GM21786 (cell line): ENCODE measurements around the gene OR52A1.
"Not testable (repeated sequence)": the region's sequence is repeated elsewhere in the genome, so short reads cannot be mapped to it uniquely, and the experiment has no call there.

Experiments
- ATAC-seq: cut with Tn5 transposase; IDR thresholded peaks from one replicate; pipeline ENCODE4 v1.9.1; 2021; ENCODE audit not compliant: unreplicated experiment

OR52A1 gene

DNA sequence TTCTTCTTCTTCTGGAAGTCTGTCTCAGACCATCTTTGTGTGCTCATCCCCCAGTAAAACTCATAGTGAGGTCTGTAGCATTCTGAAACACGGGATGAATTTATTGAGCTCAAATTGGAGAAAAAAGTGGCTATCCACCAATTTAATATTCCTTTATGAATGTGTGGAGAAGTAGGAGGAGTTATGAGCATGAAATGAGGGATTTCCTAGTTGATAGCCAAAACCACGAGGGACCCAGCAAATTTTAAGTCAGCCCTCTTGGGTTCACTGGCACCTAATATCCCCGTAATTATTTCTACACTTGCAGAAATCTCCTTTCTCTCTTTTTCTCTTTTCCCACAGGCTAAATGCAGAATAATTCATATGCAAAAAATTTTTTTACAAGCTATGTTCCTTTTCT is at the start of gene OR52A1:
OR52A1 (minus strand) TSS at position 101 of the 400 bp plus-strand sequence. CDS start 2,388 bp downstream, outside the sequence.
- ATAC-seq = no peak

DNA sequence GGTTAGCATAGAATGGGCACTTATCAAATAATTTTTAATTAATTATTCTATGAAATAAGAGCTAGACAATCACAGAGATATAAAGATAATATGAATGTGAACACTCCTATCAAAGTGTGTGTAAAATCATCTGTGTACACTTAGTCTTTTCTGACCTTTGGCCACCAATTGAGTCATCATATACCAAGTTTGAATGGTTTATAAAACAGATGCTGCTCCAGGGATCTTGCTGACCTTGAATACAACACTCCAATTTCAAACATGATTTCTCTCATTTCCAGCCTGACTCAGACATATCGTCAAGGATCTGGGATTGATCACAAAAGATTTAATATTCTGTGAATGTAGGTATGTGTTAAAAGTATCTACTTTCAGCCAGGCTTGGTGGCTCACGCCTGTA is 48.8 kb upstream of the OR52A1 start:
- ATAC-seq = no peak

DNA sequence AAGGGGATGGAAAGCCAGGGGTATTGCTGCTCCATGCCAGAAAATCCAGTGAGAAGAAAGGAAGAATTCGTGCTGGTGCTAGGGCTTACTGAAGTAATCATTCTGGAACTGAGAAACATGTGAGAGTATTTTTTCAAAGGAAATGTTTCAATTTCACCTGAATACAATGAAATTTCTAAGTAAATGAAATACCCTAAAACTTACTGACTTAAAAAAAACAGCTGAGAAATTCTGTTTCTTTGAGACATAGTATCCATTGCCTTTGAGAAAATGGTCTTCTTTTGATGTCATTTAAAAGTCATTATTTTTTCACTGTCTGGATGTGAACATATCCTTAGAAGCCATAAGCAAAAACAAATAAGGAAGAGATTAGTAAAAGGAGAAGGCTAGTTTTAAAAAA is 46.0 kb upstream of the OR52A1 start, which contains the start of gene OR51V1:
OR51V1 (minus strand) TSS at position 101 of the 400 bp plus-strand sequence; CDS start at position 101, 0 bp downstream.
- no peak for ATAC-seq

DNA sequence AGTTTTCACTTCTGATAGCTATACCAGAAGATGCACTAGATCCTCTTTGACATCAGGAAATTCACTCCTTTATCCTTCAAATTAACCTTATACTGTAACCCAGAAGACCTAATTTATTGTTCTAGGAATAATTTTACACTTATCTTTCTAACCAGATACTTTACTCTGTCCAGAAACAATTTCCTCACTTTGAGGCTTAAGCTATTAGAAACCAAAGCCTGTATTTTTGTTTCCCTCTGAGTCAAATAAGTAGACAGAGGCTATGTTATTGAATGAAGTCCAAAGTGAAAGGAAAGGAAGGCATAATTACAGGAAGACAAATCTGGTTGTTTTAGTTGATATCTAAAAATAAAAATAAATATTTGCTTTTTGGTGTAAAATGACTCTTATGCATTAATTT is 43.7 kb upstream of the OR52A1 start:
- no peak for ATAC-seq

DNA sequence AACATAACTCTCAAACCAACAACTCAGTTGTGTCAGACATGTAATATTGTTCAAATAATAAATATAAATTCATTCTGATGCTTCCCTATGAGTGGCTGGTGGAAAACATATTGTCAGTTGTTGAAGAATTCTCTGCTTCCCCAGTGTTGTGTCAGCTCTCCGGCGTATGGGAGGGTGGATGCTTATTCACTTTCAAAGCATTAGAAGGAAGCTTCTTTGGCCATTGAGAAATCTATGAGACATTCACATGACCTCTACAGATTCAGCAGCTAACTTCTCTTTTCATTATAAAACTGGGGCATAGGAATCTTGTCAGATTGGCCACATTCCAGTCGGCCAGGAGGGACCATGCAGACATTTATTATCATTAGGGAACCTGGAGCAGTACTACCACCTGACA is 43.0 kb upstream of the OR52A1 start:
- ATAC-seq = no peak

DNA sequence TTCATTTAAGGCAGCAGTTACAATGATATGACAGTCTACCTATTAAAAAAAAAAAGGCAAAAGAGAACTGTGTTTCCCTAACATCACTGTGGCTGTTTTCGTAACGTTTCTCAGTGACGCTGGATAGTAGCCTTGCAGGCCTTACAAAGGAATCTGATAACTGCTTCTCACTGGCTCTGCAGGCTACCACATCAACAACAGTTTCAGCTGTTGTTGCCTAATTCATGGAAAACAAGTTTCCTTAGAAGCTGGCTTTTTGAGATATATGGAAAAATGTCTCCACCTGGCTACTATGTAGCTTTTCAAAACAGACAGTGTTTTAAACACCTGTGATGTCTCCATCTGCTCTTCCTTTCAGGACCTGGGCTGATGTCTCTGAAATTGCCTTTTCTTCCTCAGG is 42.2 kb upstream of the OR52A1 start:
- no peak for ATAC-seq

DNA sequence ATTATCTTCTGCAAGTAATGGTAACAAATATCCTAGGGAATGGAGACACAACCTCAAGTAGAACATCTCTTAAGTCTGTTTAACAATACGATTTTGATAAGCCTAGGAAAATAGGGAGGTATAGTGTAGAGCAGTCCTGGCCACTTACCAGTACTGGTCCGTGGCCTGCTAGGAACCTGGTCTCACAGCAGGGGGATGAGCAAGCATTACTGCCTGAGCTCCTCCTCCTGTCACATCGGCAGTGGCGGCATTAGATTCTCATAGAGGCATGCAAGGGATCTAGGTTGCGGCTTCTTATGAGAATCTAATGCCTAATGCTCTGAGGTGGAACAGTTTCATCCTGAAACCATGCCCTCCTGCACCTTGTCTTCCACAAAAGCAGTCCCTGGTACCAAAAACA is 41.5 kb upstream of the OR52A1 start:
- no peak for ATAC-seq

DNA sequence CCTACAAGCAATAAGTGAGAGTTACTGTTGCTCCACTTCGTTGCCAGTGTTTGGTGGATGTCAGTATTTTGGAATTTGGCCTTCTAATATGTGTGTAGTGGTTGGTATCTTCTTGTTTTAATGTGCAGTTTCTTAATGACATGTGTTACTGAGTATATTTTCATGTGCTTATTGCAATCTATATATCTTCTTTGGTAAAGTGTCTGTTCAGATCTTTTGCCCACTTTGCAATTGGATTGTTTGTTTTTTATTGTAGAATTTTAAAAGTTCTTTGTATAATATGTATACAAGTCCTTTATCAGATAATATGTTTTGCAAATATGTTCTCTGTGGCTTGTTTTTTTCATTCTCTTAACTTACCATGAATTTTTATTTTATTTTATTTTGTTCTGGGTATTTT is 38.2 kb upstream of the OR52A1 start:
- no peak for ATAC-seq

DNA sequence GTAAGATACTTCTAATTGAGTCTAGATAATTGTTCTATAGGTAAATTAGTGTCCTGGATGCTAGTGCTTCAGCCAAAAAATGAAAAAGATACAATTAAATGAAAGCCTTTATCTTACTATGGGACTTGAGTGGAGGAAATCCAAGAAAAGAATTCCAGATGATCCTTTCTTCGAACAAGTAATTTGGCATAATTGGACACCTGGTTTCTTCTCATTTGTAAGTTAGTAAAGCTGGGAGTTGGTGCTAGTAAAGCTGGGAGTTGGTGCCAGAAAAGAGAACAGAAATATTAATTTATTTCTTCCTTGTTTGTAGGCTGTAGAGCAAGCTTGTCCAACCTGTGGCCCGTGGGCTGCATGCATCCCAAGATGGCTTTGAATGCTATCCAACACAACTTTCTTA is 33.6 kb upstream of the OR52A1 start:
- ATAC-seq = no peak

DNA sequence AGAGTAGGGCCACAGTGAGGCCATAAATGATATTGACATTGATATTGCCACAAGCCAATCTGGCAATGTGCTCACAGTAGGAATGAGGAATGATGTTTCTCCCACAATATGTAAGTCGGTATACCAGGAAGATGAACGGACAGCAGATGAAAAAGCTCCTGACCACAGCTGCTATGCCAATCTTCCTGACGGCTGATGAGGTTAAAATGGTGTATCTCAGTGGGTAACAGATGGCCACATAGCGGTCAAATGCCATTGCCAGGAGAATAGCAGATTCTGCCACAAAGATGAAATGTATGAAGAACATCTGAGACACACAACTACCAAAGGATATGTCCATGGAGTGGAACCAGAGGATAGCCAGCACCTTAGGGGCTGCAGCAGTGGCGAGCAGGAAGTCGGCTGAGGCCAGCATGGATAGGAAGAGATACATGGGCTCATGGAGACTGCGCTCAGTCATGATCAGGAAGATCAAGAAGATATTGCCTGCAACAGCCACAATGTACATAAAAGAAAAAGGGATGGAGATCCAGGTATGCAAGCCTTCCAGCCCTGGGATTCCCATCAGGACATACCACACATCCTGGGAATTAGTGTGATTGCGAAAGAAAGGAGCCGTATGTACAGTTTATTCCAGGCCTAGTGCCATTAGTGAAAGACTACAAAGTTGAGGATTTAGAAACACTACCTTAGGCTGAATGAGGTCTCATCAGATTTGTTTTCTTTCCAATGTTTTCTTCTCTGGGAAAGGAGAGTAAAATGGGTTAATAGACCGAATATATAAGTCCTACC is 23.7 kb upstream of the OR52A1 start:
- ATAC-seq = no peak

DNA sequence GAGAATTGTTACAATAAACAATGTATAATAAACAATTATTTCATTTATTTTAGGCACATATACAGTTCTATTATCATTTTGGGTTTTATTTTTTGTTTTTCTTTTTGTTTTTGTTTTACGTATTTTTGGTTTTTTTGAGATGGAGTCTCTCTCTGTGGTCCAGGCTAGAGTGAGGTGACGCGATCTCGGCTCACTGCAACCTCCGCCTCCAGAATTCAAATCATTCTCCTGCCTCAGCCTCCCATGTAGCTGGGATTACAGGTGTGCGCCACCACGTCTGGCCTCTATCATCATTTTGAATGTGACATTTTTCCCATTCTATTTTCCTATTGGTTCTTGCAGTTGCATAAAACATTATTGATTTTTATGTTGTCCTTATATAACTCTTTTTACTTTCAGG is 20.4 kb upstream of the OR52A1 start:
- no peak for ATAC-seq

DNA sequence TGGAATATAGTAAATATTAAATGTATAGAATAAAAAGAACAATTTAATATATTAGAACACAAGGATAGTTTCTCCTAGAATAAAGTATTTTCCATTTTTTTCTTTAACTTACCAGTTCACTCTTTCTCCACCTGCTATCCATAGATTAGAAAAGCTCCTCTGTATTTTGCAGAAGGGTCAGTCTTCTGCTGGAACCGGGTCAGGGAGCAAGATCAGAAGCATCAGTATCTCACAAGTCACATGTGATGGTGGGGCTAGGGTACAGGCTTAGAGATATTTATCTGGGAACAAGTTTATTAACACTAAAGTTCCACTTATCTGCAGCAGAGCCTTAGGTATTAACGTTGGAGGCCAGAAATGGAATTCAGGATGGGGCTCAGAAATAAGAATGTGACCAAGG is 17.3 kb upstream of the OR52A1 start:
- no peak for ATAC-seq

DNA sequence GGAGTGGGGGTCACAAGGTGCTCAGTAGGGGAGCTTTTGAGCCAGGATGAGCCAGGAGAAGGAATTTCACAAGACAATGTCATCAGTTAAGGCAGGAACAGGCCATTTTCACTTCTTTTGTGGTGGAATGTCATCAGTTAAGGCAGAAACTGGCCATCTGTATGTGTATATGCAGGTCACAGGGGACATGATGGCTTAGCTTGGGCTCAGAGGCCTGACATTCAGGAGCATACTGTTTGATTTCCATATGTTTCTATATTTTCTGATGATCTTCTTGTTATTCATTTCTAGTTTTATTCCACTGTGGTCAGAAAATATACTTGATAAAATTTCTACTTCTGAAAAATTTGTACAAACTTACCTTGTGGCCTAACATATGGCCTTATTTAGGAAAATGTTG is 11.3 kb upstream of the OR52A1 start:
- ATAC-seq = not testable (repeated sequence)

DNA sequence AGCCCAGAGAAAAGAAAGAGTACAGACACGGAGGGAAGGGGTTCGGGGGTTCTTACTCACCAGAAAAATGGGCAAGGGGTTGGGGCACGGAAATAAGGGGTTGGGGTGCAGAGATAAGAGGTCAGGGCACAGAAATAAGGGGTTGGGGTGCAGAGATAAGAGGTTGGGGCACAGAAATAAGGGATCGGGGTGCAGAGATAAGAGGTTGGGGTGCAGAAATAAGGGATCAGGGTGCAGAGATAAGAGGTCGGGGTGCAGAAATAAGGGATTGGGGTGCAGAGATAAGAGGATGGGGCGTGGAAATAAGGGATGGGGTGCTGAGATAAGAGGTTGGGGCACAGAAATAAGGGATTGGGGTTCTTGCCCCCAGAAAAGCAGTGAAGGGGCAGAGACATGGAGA is 10.2 kb upstream of the OR52A1 start:
- not testable (repeated sequence) for ATAC-seq

DNA sequence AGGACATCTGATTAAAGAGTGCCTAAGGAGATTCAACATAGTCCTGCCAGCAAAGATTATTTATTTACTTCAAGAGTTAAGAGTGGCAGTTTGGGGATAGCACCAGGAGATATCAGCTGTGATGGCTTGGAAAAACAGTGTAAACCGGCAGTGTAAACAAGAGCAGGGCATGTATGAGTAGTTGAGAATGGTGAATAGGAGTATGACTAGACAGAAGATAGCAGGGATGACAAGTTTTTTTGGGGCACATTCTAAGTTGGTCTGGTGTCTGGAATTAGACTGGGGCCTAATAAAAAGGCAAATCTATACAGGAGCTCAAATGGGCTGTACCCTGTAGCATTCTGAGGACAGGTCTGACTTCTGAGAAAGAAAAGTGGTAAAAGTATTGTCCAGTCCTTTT is 6.5 kb upstream of the OR52A1 start:
- not testable (repeated sequence) for ATAC-seq

DNA sequence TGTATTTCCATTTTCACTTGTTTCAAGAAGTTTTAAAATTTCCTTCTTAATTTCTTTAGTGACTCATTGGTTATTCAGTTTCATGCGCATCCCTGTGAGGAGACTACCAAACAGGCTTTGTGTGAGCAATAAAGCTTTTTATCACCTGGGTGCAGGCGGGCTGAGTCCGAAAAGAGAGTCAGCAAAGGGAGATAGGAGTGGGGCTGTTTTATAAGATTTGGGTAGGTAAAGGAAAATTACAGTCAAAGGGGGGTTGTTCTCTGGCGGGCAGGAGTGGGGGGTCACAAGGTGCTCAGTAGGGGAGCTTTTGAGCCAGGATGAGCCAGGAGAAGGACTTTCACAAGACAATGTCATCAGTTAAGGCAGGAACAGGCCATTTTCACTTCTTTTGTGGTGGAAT is 5.7 kb upstream of the OR52A1 start:
- ATAC-seq = not testable (repeated sequence)

DNA sequence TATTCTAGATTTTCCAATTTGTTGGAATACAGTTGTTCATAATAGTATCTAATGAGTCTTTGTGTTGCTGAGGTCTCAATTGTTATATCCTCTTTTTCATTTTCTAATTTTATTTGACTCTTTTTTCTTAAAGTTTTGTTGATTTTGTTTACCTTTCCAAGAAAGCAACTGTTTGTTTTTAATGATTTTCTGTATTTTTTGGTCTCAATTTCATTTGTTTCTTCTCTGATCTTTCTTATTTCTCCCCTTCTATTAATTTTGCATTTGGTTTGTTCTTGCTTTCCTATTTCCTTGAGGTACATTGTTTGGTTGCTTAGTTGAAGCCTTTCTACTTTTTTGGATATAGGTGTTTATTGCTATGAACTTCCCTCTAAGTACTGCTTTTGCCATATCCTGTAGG is 5.2 kb upstream of the OR52A1 start:
- ATAC-seq = no peak

DNA sequence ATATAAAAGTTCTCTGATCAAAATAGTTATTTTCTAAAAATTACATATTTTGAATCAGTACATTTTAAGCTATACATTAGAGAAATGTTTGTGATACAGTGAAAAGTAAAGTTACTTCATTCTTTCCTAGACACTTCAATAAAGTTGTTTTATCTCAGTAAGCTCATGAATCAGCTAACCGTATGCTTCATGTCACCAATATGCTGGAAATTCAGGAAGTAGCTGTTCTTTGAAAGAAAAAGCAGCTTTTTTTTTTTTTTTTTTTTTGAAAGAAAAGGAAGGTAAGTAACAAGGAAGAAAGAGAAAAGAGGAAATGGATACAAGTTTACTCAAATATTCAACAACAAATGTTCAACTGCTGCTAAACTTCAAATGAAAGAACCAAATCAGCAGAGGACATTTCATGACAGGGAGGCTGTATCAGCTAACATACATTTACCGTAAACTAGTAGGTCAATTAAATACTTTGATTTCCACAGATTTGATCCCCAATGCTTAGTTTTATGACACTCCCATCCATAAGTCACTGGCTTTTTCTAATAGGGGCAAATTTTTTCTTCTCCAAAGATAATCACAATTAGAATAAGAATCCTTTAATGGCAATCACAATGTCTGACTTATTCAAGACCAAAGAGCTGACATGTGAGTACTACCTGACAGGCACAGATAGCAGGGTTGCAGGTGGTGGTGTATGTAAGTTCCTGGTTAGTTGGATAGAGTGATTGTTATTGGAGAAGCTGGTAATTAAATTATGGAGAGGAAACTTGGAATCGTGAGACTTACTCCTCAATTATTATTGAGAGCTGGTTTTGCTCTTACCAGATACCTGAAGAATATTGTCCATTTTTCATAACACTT is 754 bp downstream of the OR52A1 start:
- ATAC-seq = no peak

DNA sequence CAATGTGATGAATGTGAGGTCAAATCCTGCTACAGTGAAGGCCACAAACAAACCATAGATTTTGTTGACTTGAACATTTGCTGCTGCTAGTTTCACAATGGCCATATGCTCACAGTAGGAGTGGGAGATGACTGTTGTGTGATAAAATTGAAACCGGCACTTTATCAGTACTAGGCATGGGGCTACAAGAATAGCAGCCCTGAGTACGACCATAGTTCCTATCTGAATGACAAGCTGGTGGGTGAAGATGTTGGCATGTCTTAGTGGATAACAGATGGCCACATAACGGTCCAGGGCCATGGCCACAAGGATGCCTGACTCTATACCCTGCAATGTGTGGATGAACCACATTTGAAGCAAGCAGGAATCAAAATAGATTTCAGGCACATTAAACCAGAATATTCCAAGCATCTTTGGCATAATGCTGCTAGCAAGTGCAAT is 2.8 kb downstream of the OR52A1 start:
- ATAC-seq = no peak

DNA sequence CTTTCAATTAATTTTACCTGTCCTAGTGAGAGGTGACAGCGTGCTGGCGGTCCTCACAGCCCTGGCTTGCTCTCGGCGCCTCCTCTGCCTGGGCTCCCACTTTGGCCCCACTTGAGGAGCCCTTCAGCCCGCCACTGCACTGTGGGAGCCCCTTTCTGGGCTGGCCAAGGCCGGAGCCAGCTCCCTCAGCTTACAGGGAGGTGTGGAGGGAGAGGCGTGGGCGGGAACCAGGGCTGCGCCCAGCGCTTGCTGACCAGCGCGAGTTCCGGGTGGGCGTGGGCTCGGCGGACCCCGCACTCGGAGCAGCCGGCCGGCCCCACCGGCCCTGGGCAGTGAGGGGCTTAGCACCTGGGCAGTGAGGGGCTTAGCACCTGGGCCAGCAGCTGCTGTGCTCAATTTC is 10.4 kb downstream of the OR52A1 start:
- ATAC-seq = not testable (repeated sequence)

DNA sequence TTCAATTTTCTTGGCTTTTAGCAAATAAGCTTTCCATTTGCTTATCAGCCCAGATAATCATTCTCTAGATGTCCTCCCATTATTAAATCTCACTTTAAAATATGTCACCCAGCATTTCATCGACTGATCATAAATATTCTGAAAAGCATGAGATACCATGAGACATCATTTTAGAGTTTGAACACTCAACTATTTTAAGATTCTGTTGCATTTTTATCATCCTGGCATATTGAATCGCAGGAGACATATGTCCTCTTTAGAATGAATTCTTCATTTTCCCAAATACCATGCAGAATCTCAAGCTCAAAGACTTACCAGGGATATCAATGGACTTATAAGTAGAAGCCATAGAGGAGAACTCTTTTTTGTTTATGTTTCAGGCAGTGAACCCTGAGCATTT is 16.6 kb downstream of the OR52A1 start, which contains the start of gene OR52A5:
OR52A5 (minus strand) TSS at position 361 of the 400 bp plus-strand sequence. CDS start 5,714 bp downstream, outside the sequence.
- ATAC-seq = no peak

DNA sequence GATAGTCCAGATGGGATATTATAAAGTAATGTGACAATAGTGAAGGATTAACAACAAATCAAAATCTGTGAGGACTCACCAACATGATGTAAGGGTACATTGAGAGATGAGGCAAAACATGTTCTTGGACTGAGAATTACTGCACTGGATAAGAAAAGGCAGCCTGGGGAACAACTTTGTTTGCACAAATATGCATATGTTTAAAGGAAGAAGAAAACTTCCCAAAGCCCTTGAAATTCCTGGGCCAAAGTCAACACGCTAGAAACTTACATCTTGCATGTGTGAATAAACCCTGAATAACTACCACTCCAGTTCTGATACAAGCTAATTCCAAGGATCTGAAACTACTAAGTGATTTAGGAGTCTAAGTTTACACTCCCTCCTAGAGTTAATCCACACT is 17.5 kb downstream of the OR52A1 start:
- ATAC-seq = no peak
